Embryonic facial prominence (tissue), 1 donor: ENCODE data around the gene ULK4.

Experiments used
- DNase-seq: peaks from one replicate; pipeline ENCODE4 v3.0.0-alpha.2; 2016; ENCODE audit errors: extremely low spot score

Gene ULK4

DNA sequence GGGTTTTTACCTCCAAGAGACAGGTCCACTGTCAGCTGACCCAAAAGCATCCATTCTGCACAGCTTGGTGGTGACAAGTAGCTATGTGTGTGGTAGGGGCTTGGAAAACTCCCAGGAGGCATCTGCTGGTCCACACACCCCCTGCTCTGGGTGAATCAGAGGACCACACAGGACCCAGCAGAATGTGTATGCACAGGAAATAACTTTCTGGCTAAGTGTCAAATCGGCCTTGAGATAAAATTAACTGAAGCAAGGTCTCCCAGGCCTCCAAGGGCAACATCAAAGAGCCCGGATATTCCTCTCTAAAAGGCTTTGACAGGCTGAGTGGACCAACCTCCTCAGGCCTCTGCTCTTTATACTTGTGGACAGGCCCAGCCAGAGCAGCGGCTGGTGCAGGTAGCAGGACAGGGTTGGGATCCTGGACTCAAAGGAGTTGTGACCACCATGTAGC is 696.1 kb downstream of the ULK4 start:
- no peak for DNase-seq

- no peak for DNase-seq
Observed at GRCh38 chr3:41265011-41265545, 696.8 kb downstream of the ULK4 start.

DNA sequence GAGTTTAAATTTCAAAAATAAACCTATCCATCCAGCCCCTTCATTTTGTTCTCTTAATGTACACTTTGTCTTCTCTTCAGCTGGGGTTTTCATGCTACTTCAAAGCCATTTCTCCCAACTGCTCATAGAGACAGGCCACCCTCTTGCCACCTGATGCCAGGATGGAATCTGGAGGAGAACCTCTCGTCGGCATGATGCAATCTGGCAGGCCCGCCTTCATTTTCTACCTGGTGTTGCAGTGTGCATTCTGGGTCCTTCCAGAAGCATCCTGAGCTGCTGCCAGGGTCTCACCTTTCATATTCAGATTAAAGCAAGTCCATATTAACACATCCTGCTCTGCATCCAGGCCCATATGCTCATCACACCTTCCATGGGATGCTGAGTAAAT is 701.8 kb downstream of the ULK4 start:
- no peak for DNase-seq

DNA sequence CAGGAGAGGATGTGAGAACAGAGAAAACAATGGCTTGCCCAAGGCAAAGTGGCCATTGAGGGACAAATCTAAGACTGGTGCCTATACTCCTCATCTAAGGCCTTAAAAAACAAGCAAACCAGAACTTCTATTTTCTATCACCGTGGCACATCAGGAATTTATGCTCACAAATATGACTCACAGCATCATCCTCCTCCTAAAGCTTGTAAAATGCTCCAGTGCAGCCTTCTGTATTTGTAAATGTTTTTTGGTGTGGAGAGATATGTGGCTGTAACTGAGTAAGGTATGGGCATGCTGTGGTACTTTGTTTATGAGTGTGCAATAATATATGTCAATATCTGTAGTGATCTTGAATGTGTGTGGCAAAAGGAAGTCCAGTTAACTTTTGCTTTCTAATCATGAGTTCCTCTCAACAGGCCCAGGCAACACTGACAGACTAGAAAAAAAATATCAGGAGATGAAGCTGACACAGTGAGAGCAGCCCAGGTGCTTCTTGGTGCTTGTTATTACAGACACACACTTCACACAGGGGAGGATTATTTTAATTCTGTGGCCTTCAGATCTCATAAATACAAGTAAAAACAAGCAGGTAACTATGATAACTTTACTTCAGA is 702.3 kb downstream of the ULK4 start:
- no peak for DNase-seq

GRCh38 chr3:41258239-41258800 is 703.6 kb downstream of the ULK4 start:
- DNase-seq, result no peak

GRCh38 chr3:41251593-41251992 is 710.3 kb downstream of the ULK4 start:
- no peak for DNase-seq

DNA sequence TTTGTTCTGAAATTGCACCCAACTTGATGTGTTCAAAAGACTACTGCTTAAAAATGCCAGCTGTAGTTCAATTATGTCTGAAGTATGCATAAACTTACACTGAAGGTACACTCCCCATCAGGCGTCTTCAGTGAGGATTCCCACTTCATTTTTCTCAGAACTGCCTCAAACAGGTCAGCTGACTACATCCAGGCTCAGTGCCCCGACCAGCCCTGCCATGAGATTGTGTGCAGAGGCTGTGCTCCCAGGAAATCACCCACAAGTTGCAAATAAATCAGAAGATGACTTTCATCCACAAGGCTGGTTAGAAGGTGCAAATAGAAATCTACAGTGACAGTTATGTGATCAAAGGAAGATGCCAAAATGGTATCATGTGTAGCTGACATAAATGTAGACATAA is 711.1 kb downstream of the ULK4 start:
- no peak for DNase-seq

- no peak for DNase-seq
Observed at GRCh38 chr3:41249318-41249717, 712.6 kb downstream of the ULK4 start.

GRCh38 chr3:41248525-41248924 is 713.4 kb downstream of the ULK4 start:
- DNase-seq, result no peak

DNA sequence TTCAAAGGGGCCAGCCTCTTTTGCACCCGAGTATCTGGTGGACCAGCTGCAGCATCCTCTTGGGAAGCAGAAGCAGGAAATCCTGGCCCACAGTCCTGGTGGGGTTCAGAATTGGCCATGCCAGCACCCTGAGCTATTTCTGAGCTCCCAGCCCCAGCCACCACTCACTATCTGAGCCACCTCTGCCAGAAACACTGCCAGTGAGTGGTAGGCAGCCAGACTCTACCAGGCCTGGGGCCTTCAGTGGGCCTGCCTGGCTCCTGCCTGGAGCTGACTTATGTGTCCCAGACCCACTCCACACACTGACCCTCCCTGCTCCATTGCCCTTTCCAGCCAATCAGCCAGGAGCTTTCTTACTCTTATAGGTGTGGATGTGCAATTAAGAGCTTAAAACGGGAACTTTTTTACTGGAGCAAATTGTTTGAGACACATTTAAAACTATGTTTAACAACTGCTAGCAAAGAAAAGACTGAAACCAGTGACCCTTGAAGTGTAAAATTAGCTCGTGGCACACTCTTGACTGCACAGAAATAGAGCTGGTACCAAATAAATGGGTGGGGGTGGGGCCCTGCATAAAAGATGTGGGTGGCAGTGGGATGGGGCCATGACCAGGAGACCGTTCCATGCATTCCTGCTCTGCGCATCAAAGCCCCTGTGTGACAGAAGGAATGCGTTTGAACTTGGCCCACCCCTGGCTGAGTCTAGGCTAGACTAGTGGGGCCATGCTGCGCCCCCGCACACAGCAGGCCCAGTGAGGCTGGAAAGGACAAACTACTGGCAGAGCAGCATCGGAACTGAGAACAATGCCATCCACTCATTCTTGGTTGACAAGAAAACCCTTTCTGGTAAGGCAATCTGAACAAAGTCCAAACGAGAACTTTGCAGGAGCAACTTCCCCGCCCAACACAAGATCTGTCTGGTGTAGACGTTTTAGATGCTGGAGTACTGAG is 714.6 kb downstream of the ULK4 start:
- no peak for DNase-seq

GRCh38 chr3:41244620-41245336 is 717.1 kb downstream of the ULK4 start:
- no peak for DNase-seq

- DNase-seq, result no peak
Observed at GRCh38 chr3:41243183-41243582, 718.7 kb downstream of the ULK4 start.

GRCh38 chr3:41241800-41242571 is 719.9 kb downstream of the ULK4 start:
- no peak for DNase-seq

DNA sequence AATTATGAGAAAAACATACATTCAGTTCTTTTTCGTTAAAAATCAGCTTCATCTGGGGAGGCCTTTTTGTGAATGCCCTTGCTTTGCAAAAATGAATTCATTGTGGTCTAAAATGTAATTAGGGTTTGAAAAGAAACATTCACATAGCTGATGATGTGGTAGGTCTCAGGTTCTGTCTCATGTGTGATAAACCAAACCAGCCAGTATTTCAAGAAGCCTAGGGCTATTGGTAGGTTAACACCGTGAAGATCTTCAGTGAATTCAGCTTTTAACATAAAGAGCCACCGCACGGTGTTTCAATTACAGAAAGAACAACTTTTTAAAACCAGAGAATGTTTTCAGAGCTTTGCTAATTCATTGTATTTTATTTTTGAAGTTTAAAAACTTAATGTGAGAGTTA is 720.7 kb downstream of the ULK4 start:
- no peak for DNase-seq

DNA sequence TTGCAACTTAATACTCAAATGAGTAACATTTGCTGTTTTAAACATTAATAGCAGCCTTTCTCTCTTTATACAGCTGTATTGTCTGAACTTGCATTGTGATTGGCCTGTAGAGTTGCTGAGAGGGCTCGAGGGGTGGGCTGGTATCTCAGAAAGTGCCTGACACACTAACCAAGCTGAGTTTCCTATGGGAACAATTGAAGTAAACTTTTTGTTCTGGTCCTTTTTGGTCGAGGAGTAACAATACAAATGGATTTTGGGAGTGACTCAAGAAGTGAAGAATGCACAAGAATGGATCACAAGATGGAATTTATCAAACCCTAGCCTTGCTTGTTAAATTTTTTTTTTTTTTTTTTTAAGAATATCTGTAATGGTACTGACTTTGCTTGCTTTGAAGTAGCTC is 722.3 kb downstream of the ULK4 start:
- DNase-seq, result no peak

DNA sequence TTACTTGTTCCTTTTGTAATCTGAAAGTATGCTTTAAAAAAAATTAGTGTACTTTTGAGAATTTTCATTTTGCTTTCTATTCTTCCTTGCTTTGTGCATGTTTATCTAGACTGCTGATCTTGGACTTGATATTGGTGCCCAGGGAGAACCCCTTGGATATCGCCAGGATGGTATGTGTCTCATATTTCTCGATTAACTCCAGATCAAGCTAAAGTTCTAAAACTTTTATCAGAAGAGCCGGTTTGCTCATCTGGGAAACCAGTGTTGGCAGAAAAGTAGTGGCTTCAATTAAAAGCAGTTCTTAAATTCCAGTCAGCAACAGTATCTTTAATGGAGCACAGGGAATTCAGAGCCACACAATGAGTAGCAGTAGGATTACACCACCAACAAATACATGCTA is 724.0 kb downstream of the ULK4 start:
- DNase-seq, result no peak

- no peak for DNase-seq
Observed at GRCh38 chr3:41236228-41236627, 725.7 kb downstream of the ULK4 start.

GRCh38 chr3:41234823-41235721 is 726.8 kb downstream of the ULK4 start:
- no peak for DNase-seq

DNA sequence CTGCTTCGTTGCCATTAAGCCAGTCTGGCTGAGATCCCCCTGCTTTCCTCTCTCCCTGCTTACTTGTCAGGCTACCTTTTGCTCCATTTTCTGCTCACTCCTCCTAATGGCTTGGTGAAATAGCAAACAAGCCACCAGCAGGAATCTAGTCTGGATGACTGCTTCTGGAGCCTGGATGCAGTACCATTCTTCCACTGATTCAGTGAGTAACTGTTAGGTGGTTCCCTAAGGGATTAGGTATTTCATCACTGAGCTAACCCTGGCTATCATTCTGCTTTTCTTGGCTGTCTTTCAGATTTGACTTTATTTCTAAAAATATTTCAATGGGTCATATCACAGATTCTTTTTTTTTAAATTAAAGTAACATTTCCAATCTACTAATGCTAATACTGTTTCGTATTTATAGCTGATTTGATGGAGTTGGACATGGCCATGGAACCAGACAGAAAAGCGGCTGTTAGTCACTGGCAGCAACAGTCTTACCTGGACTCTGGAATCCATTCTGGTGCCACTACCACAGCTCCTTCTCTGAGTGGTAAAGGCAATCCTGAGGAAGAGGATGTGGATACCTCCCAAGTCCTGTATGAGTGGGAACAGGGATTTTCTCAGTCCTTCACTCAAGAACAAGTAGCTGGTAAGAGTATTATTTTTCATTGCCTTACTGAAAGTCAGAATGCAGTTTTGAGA is 737.6 kb downstream of the ULK4 start:
- DNase-seq, result no peak

- DNase-seq, result no peak
Observed at GRCh38 chr3:41223691-41224090, 738.2 kb downstream of the ULK4 start.
